Activated naive CD4-positive, alpha-beta T cell treated with anti-CD3 and anti-CD28 coated beads, Interleukin-2, amount 10 ng/mL, durations not matched to agents 7 days and 5 days (primary cell): ENCODE results near the gene SPATA4.

Experiments
- CTCF ChIA-PET: fragments of 350-600 bp; sonication (Branson Sonifier 250); formaldehyde crosslinking; loops from one replicate; lab custom pipeline; 2021; ENCODE audit warnings: antibody characterized with exemption; lab: Charles Lee
- DNase-seq: peaks from one replicate; pipeline ENCODE4 v3.0.0-alpha.2; 2020
- H3K27ac Mint-ChIP-seq: one replicate; pipeline ENCODE4 v1.8.0; 2021; ENCODE audit warnings: mild to moderate bottlenecking, moderate library complexity, mixed read lengths
- H3K27me3 Mint-ChIP-seq: one replicate; pipeline ENCODE4 v1.8.0; 2021; ENCODE audit warnings: mild to moderate bottlenecking, mixed read lengths
- H3K36me3 Mint-ChIP-seq: one replicate; pipeline ENCODE4 v1.8.0; 2021; ENCODE audit warnings: mixed read lengths
- H3K4me1 Mint-ChIP-seq: one replicate; pipeline ENCODE4 v1.8.0; 2021; ENCODE audit warnings: mixed read lengths
- H3K4me3 Mint-ChIP-seq: one replicate; pipeline ENCODE4 v1.8.0; 2021; ENCODE audit warnings: mild to moderate bottlenecking, moderate library complexity, mixed read lengths
- H3K9me3 Mint-ChIP-seq: one replicate; pipeline ENCODE4 v1.8.0; 2021; ENCODE audit warnings: mixed read lengths

Gene SPATA4

GRCh38 chr4:176210101-176210500 lies 14.7 kb upstream of the SPATA4 start:
- Mint-ChIP-seq H3K27me3 (peaks cover 20% of the 10 kb centered on the region), H3K4me3 (no peak overlapping the region), H3K4me1 (no peaks in the 10 kb centered on the region), H3K9me3 (no peaks in the 10 kb centered on the region), H3K36me3 (no peaks in the 10 kb centered on the region), H3K27ac (no peak overlapping the region)
- no peak for DNase-seq
- CTCF ChIA-PET: no interaction called here

- no peak for DNase-seq
- CTCF ChIA-PET: no interaction called here
- Mint-ChIP-seq H3K27me3 (peaks cover 21% of the 10 kb centered on the region), H3K4me1 (no peaks in the 10 kb centered on the region), H3K4me3 (no peak overlapping the region), H3K27ac (no peak overlapping the region), H3K36me3 (no peaks in the 10 kb centered on the region), H3K9me3 (no peaks in the 10 kb centered on the region)
Observed at GRCh38 chr4:176209535-176209934, 14.2 kb upstream of the SPATA4 start.

GRCh38 chr4:176207839-176208238 lies 12.5 kb upstream of the SPATA4 start:
- peaks cover 21% of the 10 kb centered on the region for H3K27me3 Mint-ChIP-seq
- H3K9me3 Mint-ChIP-seq: no peaks in the 10 kb centered on the region
- H3K36me3 Mint-ChIP-seq: no peaks in the 10 kb centered on the region
- no peak overlapping the region for H3K4me3 Mint-ChIP-seq
- CTCF ChIA-PET: interaction anchor here (0.6 kb wide), 1 partner anchor 10 kb away, joined by 3 read pairs; no protein-coding TSS in a partner anchor
- no peaks in the 10 kb centered on the region for H3K4me1 Mint-ChIP-seq
- DNase-seq: no peak
- no peak overlapping the region for H3K27ac Mint-ChIP-seq

- no peak for DNase-seq
Observed at GRCh38 chr4:176205299-176205698, 9.9 kb upstream of the SPATA4 start.

GRCh38 chr4:176198316-176198903 lies 3.0 kb upstream of the SPATA4 start:
- CTCF ChIA-PET: interaction anchor here (0.9 kb wide), 1 partner anchor 163 kb away, joined by 3 read pairs; no protein-coding TSS in a partner anchor
- no peaks in the 10 kb centered on the region for H3K9me3 Mint-ChIP-seq
- H3K27me3 Mint-ChIP-seq: peaks cover 11% of the 10 kb centered on the region
- H3K4me3 Mint-ChIP-seq: no peak overlapping the region
- H3K27ac Mint-ChIP-seq: no peak overlapping the region
- DNase-seq: no peak
- H3K36me3 Mint-ChIP-seq: peaks cover 3% of the 10 kb centered on the region
- peaks cover 20% of the 10 kb centered on the region for H3K4me1 Mint-ChIP-seq

More at GRCh38 chr4:176205299-176205698, 9.9 kb upstream of the SPATA4 start:
- Mint-ChIP-seq H3K27ac (no peak overlapping the region), H3K36me3 (no peaks in the 10 kb centered on the region), H3K4me1 (no peaks in the 10 kb centered on the region), H3K9me3 (no peaks in the 10 kb centered on the region), H3K27me3 (peaks cover 11% of the 10 kb centered on the region), H3K4me3 (no peak overlapping the region)
- CTCF ChIA-PET: no interaction called here

- H3K9me3 Mint-ChIP-seq: no peaks in the 10 kb centered on the region
- no peak overlapping the region for H3K27ac Mint-ChIP-seq
- CTCF ChIA-PET: no interaction called here
- H3K4me1 Mint-ChIP-seq: peaks cover 20% of the 10 kb centered on the region
- H3K4me3 Mint-ChIP-seq: no peak overlapping the region
- H3K36me3 Mint-ChIP-seq: peaks cover 3% of the 10 kb centered on the region
- DNase-seq: no peak
- peaks cover 11% of the 10 kb centered on the region for H3K27me3 Mint-ChIP-seq
Observed at GRCh38 chr4:176193938-176194337, 1.4 kb downstream of the SPATA4 start.

GRCh38 chr4:176193126-176193525 lies 2.3 kb downstream of the SPATA4 start:
- H3K4me3 Mint-ChIP-seq: no peak overlapping the region

GRCh38 chr4:176191974-176192373 lies 3.4 kb downstream of the SPATA4 start:
- no peak for DNase-seq
- H3K36me3 Mint-ChIP-seq: peaks cover 3% of the 10 kb centered on the region
- peaks cover 11% of the 10 kb centered on the region for H3K27me3 Mint-ChIP-seq
- no peak overlapping the region for H3K27ac Mint-ChIP-seq
- H3K4me1 Mint-ChIP-seq: peaks cover 20% of the 10 kb centered on the region
- CTCF ChIA-PET: no interaction called here
- H3K9me3 Mint-ChIP-seq: no peaks in the 10 kb centered on the region
- H3K4me3 Mint-ChIP-seq: no peak overlapping the region

More at GRCh38 chr4:176193126-176193525, 2.3 kb downstream of the SPATA4 start:
- Mint-ChIP-seq H3K27me3 (peaks cover 11% of the 10 kb centered on the region), H3K27ac (no peak overlapping the region), H3K36me3 (peaks cover 3% of the 10 kb centered on the region), H3K4me1 (peaks cover 20% of the 10 kb centered on the region), H3K9me3 (no peaks in the 10 kb centered on the region)
- no peak for DNase-seq
- CTCF ChIA-PET: no interaction called here

GRCh38 chr4:176189891-176190795 lies 5.2 kb downstream of the SPATA4 start:
- H3K36me3 Mint-ChIP-seq: no peaks in the 10 kb centered on the region
- no peak overlapping the region for H3K4me3 Mint-ChIP-seq
- no peak overlapping the region for H3K27ac Mint-ChIP-seq
- H3K27me3 Mint-ChIP-seq: peaks cover 10% of the 10 kb centered on the region
- peaks cover 11% of the 10 kb centered on the region for H3K4me1 Mint-ChIP-seq
- no peak for DNase-seq
- CTCF ChIA-PET: no interaction called here
- H3K9me3 Mint-ChIP-seq: no peaks in the 10 kb centered on the region

- Mint-ChIP-seq H3K9me3 (no peaks in the 10 kb centered on the region), H3K4me3 (no peak overlapping the region), H3K27ac (no peak overlapping the region), H3K27me3 (peaks cover 3% of the 10 kb centered on the region), H3K4me1 (peaks cover 1% of the 10 kb centered on the region), H3K36me3 (no peaks in the 10 kb centered on the region)
- CTCF ChIA-PET: no interaction called here
- DNase-seq: no peak
Observed at GRCh38 chr4:176188654-176189053, 6.7 kb downstream of the SPATA4 start.

GRCh38 chr4:176187624-176188023 lies 7.8 kb downstream of the SPATA4 start:
- CTCF ChIA-PET: no interaction called here
- Mint-ChIP-seq H3K27me3 (peaks cover 3% of the 10 kb centered on the region), H3K4me3 (no peak overlapping the region), H3K27ac (no peak overlapping the region), H3K4me1 (no peaks in the 10 kb centered on the region), H3K9me3 (no peaks in the 10 kb centered on the region), H3K36me3 (no peaks in the 10 kb centered on the region)
- no peak for DNase-seq

GRCh38 chr4:176186671-176187395 lies 8.6 kb downstream of the SPATA4 start:
- Mint-ChIP-seq H3K4me1 (no peaks in the 10 kb centered on the region), H3K9me3 (no peaks in the 10 kb centered on the region), H3K27me3 (peaks cover 3% of the 10 kb centered on the region), H3K36me3 (no peaks in the 10 kb centered on the region), H3K4me3 (no peak overlapping the region), H3K27ac (no peak overlapping the region)
- CTCF ChIA-PET: no interaction called here
- DNase-seq: no peak

GRCh38 chr4:176186067-176186466 lies 9.3 kb downstream of the SPATA4 start:
- CTCF ChIA-PET: no interaction called here
- Mint-ChIP-seq H3K36me3 (no peaks in the 10 kb centered on the region), H3K4me1 (no peaks in the 10 kb centered on the region), H3K27ac (no peak overlapping the region), H3K27me3 (peaks cover 3% of the 10 kb centered on the region), H3K9me3 (no peaks in the 10 kb centered on the region), H3K4me3 (no peak overlapping the region)
- DNase-seq: no peak

- peaks cover 3% of the 10 kb centered on the region for H3K27me3 Mint-ChIP-seq
- no peak for DNase-seq
Observed at GRCh38 chr4:176185051-176185450, 10.3 kb downstream of the SPATA4 start.

More at GRCh38 chr4:176185051-176185450, 10.3 kb downstream of the SPATA4 start:
- Mint-ChIP-seq H3K36me3 (no peaks in the 10 kb centered on the region), H3K27ac (no peak overlapping the region), H3K9me3 (no peaks in the 10 kb centered on the region), H3K4me1 (no peaks in the 10 kb centered on the region), H3K4me3 (no peak overlapping the region)
- CTCF ChIA-PET: no interaction called here
